Panc1 (cell line): Measurements from ENCODE around the gene TMEM238L. TPM values are rescaled to one million over a fixed set of nuclear protein-coding genes. Genes with fewer than 3 reads are reported as not detected.

Source experiments
- ATAC-seq: fragments of 200-7000 bp; cut with Tn5 transposase; 2 replicates; pipeline ENCODE4 v1.9.1; 2020; ENCODE audit warnings: mild to moderate bottlenecking, moderate library complexity
- BruUV-seq: library from RNA; stranded (reverse); fragments of 400-500 nt; replicated peaks from 2 replicates; lab custom pipeline; 2021; lab: Mats Ljungman, UMichigan
- CTCF ChIA-PET: fragments of 300-600 bp; sonication (Branson Sonifier 250); formaldehyde crosslinking; loops from one replicate; lab custom pipeline; 2022; ENCODE audit warnings: antibody characterized with exemption; lab: Charles Lee
- POLR2A ChIA-PET: fragments of 300-600 bp; sonication (Branson Sonifier 250); formaldehyde crosslinking; loops from one replicate; lab custom pipeline; 2022; ENCODE audit warnings: antibody characterized with exemption; lab: Charles Lee
- DNase-seq: peaks from one replicate; pipeline ENCODE4 v3.0.0-alpha.2; 2010; ENCODE audit warnings: low read depth, low spot score
- H3K27ac ChIP-seq: 2 replicates; pipeline ENCODE4 v1.5.1; 2011; ENCODE audit warnings: mild to moderate bottlenecking, low read length, inconsistent platforms
- H3K27me3 ChIP-seq: fragments of 200-500 bp; sonication (Bioruptor generic); 2 replicates; pipeline ENCODE4 v1.6.0; 2014; ENCODE audit warnings: low read length, inconsistent platforms; ENCODE audit not compliant: control insufficient read depth, insufficient read depth
- H3K36me3 ChIP-seq: fragments of 200-500 bp; sonication (Bioruptor generic); 2 replicates; pipeline ENCODE4 v1.5.1; 2014; ENCODE audit warnings: inconsistent platforms, mild to moderate bottlenecking, low read length, moderate library complexity; ENCODE audit not compliant: control insufficient read depth, insufficient read depth
- H3K4me1 ChIP-seq: 2 replicates; pipeline ENCODE4 v1.5.1; 2011; ENCODE audit warnings: inconsistent platforms, mild to moderate bottlenecking, low read length, moderate library complexity; ENCODE audit not compliant: control insufficient read depth, insufficient read depth
- H3K4me3 ChIP-seq, 2 experiments: 2 replicates each; pipeline ENCODE4 v1.5.1; 2011 to 2012; ENCODE audit warnings: low read depth in 2 of 2, low read length in 2 of 2, mild to moderate bottlenecking in 2 of 2, inconsistent platforms in 1 of 2, moderate library complexity in 1 of 2
- H3K9me3 ChIP-seq: fragments of 200-500 bp; sonication (Bioruptor generic); 2 replicates; pipeline ENCODE4 v1.5.1; 2014; ENCODE audit warnings: low read depth, mild to moderate bottlenecking, inconsistent platforms, low read length, moderate library complexity; ENCODE audit not compliant: control insufficient read depth, insufficient read depth
- CTCF ChIP-seq: fragments of 450-650 bp; IDR thresholded peaks from 2 replicates; pipeline ENCODE4 v1.5.1; 2017; ENCODE audit warnings: mild to moderate bottlenecking
- POLR2AphosphoS5 ChIP-seq: IDR thresholded peaks from 2 replicates; pipeline ENCODE4 v1.6.1; 2012; ENCODE audit warnings: mild to moderate bottlenecking, low read depth, low read length, moderate library complexity
- REST ChIP-seq, 2 experiments: IDR thresholded peaks; 2 replicates each; pipeline ENCODE4 v1.6.1; 2011 to 2012; ENCODE audit warnings: low read depth in 2 of 2, control low read depth in 1 of 2, low read length in 1 of 2, mild to moderate bottlenecking in 1 of 2, moderate library complexity in 1 of 2; ENCODE audit not compliant: insufficient read depth in 1 of 2
- SIN3A ChIP-seq: IDR thresholded peaks from 2 replicates; pipeline ENCODE4 v1.6.1; 2012; ENCODE audit warnings: low read depth, mild to moderate bottlenecking, low read length, moderate library complexity, borderline replicate concordance; ENCODE audit not compliant: insufficient read depth
- TCF7L2 ChIP-seq: IDR thresholded peaks from 2 replicates; pipeline ENCODE4 v1.6.1; 2011; ENCODE audit warnings: mild to moderate bottlenecking, low read depth, low read length, inconsistent platforms
- in situ Hi-C: cut with HindIII; loops from 2 replicates; pipeline ENCODE4 v1.10.0; 2016; ENCODE audit warnings: low sequenced_read_pairs, low pct_unique_long_range_greater_than_20kb
- intact Hi-C: fragments of 100-400 bp; cut with micrococcal nuclease; formaldehyde crosslinking; loops from one replicate; pipeline ENCODE4 v1.10.0; 2022; ENCODE audit not compliant: unreplicated experiment
- total RNA-seq: library from RNA; stranded (reverse); gene quantifications from one replicate; pipeline ENCODE4 v1.2.1, GENCODE V29; 2021; ENCODE audit not compliant: unreplicated experiment

TMEM238L gene
- total RNA-seq, 1 experiment from 2014 or later = not detected

- DNase-seq = no peak
- Histone ChIP-seq H3K27ac (no peak overlapping the region), H3K36me3 (no peaks in the 10 kb centered on the region), H3K9me3 (no peaks in the 10 kb centered on the region), H3K4me3 (no peak overlapping the region), H3K27me3 (no peaks in the 10 kb centered on the region), H3K4me1 (no peaks in the 10 kb centered on the region; the same call in 1 of the 2 replicates)
- ChIA-PET CTCF (no interaction called here), POLR2A (no interaction called here)
- no TSS peak for BruUV-seq
- in situ Hi-C loops (no loop called here), intact Hi-C loops (no loop called here)
- ATAC-seq = no peak
- TF ChIP-seq TCF7L2 (no peak), SIN3A (no peak), CTCF (no peak), REST (IDR thresholded peaks at IDR 0.05; ENCODE audit: insufficient read depth in 1 of 2, low read depth in 2 of 2, low read length in 1 of 2) (no peak), POLR2AphosphoS5 (no peak)
Measured at GRCh38 chr17:10756185-10756584, 47.7 kb downstream of the TMEM238L start.

GRCh38 chr17:10755592-10756127 lies 48.2 kb downstream of the TMEM238L start:
- no peak for DNase-seq
- no peaks in the 10 kb centered on the region for H3K27me3 ChIP-seq
- no peaks in the 10 kb centered on the region for H3K9me3 ChIP-seq
- no peak overlapping the region for H3K4me3 ChIP-seq
- ChIA-PET POLR2A (no interaction called here), CTCF (no interaction called here)
- intact Hi-C loops = no loop called here
- no peaks in the 10 kb centered on the region for H3K36me3 ChIP-seq
- in situ Hi-C loops = no loop called here
- no peak overlapping the region for H3K27ac ChIP-seq
- no peaks in the 10 kb centered on the region; the same call in 1 of the 2 replicates for H3K4me1 ChIP-seq
- ATAC-seq = no peak
- no TSS peak for BruUV-seq
- TF ChIP-seq TCF7L2 (no peak), REST (IDR thresholded peaks at IDR 0.05; ENCODE audit: insufficient read depth in 1 of 2, low read depth in 2 of 2, low read length in 1 of 2) (no peak), SIN3A (no peak), CTCF (no peak), POLR2AphosphoS5 (no peak)
